Mesendoderm (in vitro differentiated cells): ENCODE measurements around the gene ATP5F1E.

ENCODE experiments used
- DNase-seq: peaks from one replicate; pipeline ENCODE4 v3.0.0; 2013
- H2AK5ac ChIP-seq: 2 replicates; pipeline ENCODE4 v1.6.1; 2013; ENCODE audit warnings: low read length, inconsistent platforms
- H2BK120ac ChIP-seq: 2 replicates; pipeline ENCODE4 v1.6.1; 2013; ENCODE audit warnings: low read depth, mild to moderate bottlenecking, low read length, moderate library complexity, mixed read lengths
- H2BK15ac ChIP-seq: replicated peaks from 2 replicates; pipeline ENCODE4 v1.6.1; 2013; ENCODE audit warnings: low read depth, mild to moderate bottlenecking, moderate library complexity
- H2BK5ac ChIP-seq: 2 replicates; pipeline ENCODE4 v1.6.1; 2013; ENCODE audit warnings: low read length, inconsistent platforms
- H3K18ac ChIP-seq: 2 replicates; pipeline ENCODE4 v1.6.1; 2013; ENCODE audit warnings: mild to moderate bottlenecking, low read length, mixed read lengths
- H3K23ac ChIP-seq: one replicate; pipeline ENCODE4 v1.6.1; 2013; ENCODE audit warnings: low read length
- H3K27ac ChIP-seq: 2 replicates; pipeline ENCODE4 v1.5.1; 2013; ENCODE audit warnings: low read depth, mild to moderate bottlenecking, inconsistent platforms, low read length, moderate library complexity
- H3K27me3 ChIP-seq: 2 replicates; pipeline ENCODE4 v1.6.1; 2013; ENCODE audit warnings: low read length, control low read depth, mild to moderate bottlenecking, inconsistent platforms; ENCODE audit not compliant: insufficient read depth, poor library complexity
- H3K36me3 ChIP-seq: 2 replicates; pipeline ENCODE4 v1.6.1; 2013; ENCODE audit warnings: low read length, inconsistent platforms; ENCODE audit not compliant: control insufficient read depth, insufficient read depth
- H3K4ac ChIP-seq: one replicate; pipeline ENCODE4 v1.6.1; 2013; ENCODE audit warnings: low read depth, mild to moderate bottlenecking, low read length, moderate library complexity
- H3K4me1 ChIP-seq: 2 replicates; pipeline ENCODE4 v1.6.1; 2013; ENCODE audit warnings: low read depth, low read length, inconsistent platforms; ENCODE audit not compliant: control insufficient read depth
- H3K4me2 ChIP-seq: 2 replicates; pipeline ENCODE4 v1.6.1; 2013; ENCODE audit warnings: low read length
- H3K4me3 ChIP-seq: 2 replicates; pipeline ENCODE4 v1.5.1; 2013; ENCODE audit warnings: mild to moderate bottlenecking, low read length
- H3K56ac ChIP-seq: one replicate; pipeline ENCODE4 v1.6.1; 2013; ENCODE audit warnings: low read length
- H3K79me1 ChIP-seq: 2 replicates; pipeline ENCODE4 v1.6.1; 2013; ENCODE audit warnings: low read length, inconsistent platforms
- H3K79me2 ChIP-seq: 2 replicates; pipeline ENCODE4 v1.6.1; 2013; ENCODE audit warnings: mild to moderate bottlenecking, low read length; ENCODE audit not compliant: control insufficient read depth, insufficient read depth
- H3K9ac ChIP-seq: 2 replicates; pipeline ENCODE4 v1.6.1; 2013; ENCODE audit warnings: low read length, inconsistent platforms
- H4K5ac ChIP-seq: one replicate; pipeline ENCODE4 v1.6.1; 2013; ENCODE audit warnings: low read length
- H4K8ac ChIP-seq: one replicate; pipeline ENCODE4 v1.6.1; 2013; ENCODE audit warnings: low read depth, mild to moderate bottlenecking, control low read depth, low read length, moderate library complexity
- WGBS: extraction: QIAGEN DNeasy Blood & Tissue Kit; methylation state at CpG from one replicate; pipeline ENCODE4 v1.1.7; 2013; ENCODE audit warnings: low lambda C conversion rate, missing lambda C conversion rate; ENCODE audit not compliant: insufficient coverage; ENCODE audit errors: extremely low coverage; 5-methylcytosine and 5-hydroxymethylcytosine counted together

The ATP5F1E gene

DNA sequence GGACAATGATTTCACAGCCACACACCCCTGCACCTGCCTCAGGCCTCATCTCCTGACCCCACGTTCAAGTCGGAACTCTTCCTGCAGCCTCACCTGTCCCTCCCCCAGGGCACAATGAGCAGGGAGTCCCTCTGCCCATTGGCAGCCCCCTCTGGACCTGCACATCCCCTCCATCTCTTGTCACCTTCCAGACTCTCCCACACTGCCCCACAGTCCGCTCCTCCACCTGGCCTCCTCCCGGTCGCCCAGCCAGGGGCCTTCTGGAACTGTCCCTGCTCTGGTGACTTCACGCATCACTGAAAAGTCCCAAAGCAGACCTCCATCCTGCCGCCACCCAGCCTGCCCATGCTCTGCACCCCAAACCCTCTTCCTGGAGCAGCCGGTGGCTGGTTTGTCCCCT is 29.7 kb downstream of the ATP5F1E start:
- no peak overlapping the region for H3K23ac ChIP-seq
- DNase-seq, result no peak
- H4K8ac ChIP-seq, result no peak overlapping the region
- H3K36me3 ChIP-seq, result no peaks in the 10 kb centered on the region
- no CpG with 5 or more reads among the region's 8 CpGs for WGBS
- no peak overlapping the region for H2BK15ac ChIP-seq
- H3K4me2 ChIP-seq, result no peak overlapping the region
- no peaks in the 10 kb centered on the region for H3K27me3 ChIP-seq
- H3K79me2 ChIP-seq, result no peaks in the 10 kb centered on the region
- no peak overlapping the region for H3K4me3 ChIP-seq
- H3K79me1 ChIP-seq, result peaks cover 5% of the 10 kb centered on the region
- no peaks in the 10 kb centered on the region for H3K4me1 ChIP-seq
- no peak overlapping the region for H2AK5ac ChIP-seq
- H3K56ac ChIP-seq, result no peak overlapping the region
- H3K18ac ChIP-seq, result no peak overlapping the region
- no peak overlapping the region for H2BK120ac ChIP-seq
- no peak overlapping the region for H4K5ac ChIP-seq
- H3K9ac ChIP-seq, result no peak overlapping the region
- H3K4ac ChIP-seq, result no peak overlapping the region
- H3K27ac ChIP-seq, result no peak overlapping the region
- no peak overlapping the region for H2BK5ac ChIP-seq

DNA sequence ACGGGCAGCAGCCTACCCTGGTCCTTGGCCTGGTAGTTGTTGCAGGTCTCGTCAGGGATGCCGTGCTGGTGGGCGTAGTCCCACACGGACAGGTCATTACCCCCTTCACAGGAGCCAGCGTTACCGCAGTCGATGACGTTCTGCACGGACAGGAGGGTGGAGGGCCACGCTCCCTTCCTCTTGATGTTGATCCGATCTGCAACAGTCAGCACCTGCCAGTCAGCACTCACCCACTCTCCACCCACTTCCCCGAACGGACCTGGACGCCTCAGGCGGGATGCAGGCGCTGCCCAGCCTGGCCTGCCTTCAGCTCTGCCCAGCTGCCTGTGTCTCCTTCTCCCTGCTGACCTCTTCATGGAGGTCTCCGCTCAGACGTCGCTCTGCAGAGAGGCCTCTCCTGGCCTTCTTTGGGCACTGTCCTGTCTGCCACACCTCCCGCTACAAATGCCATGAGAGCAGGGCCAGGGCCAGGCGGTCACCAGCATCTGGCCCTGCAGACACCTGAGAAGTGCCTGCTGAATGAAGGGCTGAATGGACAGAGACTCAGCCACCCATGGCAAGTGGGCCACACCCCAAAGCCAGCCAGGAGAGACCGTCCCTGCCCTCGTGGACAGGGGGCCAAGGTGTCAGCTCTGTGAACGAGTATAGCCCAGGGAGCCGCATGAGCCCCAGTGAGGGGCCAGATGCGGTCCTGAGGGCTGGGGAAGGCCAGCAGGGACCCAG is 30.5 kb downstream of the ATP5F1E start:
- Histone ChIP-seq H3K27ac (no peak overlapping the region), H2BK5ac (no peak overlapping the region), H3K18ac (no peak overlapping the region), H3K4me2 (no peak overlapping the region), H2AK5ac (no peak overlapping the region), H3K4me1 (no peaks in the 10 kb centered on the region), H3K23ac (no peak overlapping the region), H2BK120ac (no peak overlapping the region), H3K4me3 (no peak overlapping the region), H3K79me1 (peaks cover 5% of the 10 kb centered on the region), H3K9ac (no peak overlapping the region), H4K5ac (no peak overlapping the region), H3K56ac (no peak overlapping the region), H3K27me3 (no peaks in the 10 kb centered on the region), H2BK15ac (no peak overlapping the region), H3K4ac (no peak overlapping the region), H3K79me2 (no peaks in the 10 kb centered on the region), H4K8ac (no peak overlapping the region), H3K36me3 (no peaks in the 10 kb centered on the region)
- WGBS, result no CpG with 5 or more reads among the region's 27 CpGs
- no peak for DNase-seq

DNA sequence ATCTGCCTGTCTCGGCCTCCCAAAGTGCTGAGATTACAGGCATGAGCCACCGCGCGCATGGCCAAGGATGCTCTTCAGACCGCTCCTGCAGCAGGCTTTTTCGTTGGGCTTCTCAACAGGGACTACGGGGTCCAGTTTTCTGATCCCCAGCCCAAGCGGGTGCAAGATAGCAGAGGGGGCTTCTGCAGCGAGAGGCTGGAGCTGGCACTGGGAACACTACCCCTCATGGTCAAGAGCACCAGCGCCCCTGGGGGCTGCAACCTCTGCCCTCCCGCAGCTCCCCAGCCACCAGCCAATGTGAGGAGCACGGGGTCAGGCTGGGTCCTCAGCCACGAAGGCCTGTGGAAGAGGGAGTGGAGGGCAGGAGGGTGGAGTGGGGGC is 31.1 kb downstream of the ATP5F1E start:
- H3K23ac ChIP-seq, result no peak overlapping the region
- no peak overlapping the region for H3K4ac ChIP-seq
- peaks cover 1% of the 10 kb centered on the region for H3K36me3 ChIP-seq
- H3K4me2 ChIP-seq, result no peak overlapping the region
- H3K79me2 ChIP-seq, result no peaks in the 10 kb centered on the region
- H4K8ac ChIP-seq, result no peak overlapping the region
- no peak overlapping the region for H3K56ac ChIP-seq
- H3K27me3 ChIP-seq, result no peaks in the 10 kb centered on the region
- H3K9ac ChIP-seq, result no peak overlapping the region
- peaks cover 2% of the 10 kb centered on the region for H3K79me1 ChIP-seq
- no peak overlapping the region for H2BK120ac ChIP-seq
- DNase-seq, result no peak
- WGBS, result no CpG with 5 or more reads among the region's 13 CpGs
- H2AK5ac ChIP-seq, result no peak overlapping the region
- no peak overlapping the region for H3K18ac ChIP-seq
- no peak overlapping the region for H3K27ac ChIP-seq
- H3K4me1 ChIP-seq, result no peaks in the 10 kb centered on the region
- H4K5ac ChIP-seq, result no peak overlapping the region
- H2BK15ac ChIP-seq, result no peak overlapping the region
- no peak overlapping the region for H3K4me3 ChIP-seq
- no peak overlapping the region for H2BK5ac ChIP-seq

DNA sequence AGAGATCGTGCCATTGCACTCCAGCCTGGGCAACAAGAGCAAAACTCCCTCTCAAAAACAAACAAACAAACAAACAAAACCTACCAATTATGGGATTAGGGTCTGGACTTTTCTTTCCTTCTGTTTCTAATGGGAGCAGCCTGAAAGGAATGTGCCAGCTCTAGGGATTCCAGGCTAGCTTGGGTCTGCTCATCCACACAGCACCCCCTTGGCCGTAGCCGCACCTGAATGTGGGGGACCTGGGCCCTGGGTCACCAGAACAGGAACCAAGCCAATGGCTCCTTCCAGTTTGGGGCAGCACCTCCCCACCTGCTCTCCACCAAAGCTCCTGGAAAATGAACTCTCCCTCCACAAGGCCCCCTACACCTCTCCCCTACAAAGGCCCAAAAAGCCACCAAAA is 31.8 kb downstream of the ATP5F1E start:
- Histone ChIP-seq H2BK15ac (no peak overlapping the region), H3K4ac (no peak overlapping the region), H3K4me1 (no peaks in the 10 kb centered on the region), H4K5ac (no peak overlapping the region), H3K23ac (no peak overlapping the region), H3K4me3 (no peak overlapping the region), H3K4me2 (no peak overlapping the region), H3K79me2 (no peaks in the 10 kb centered on the region), H2BK5ac (no peak overlapping the region), H3K36me3 (peaks cover 3% of the 10 kb centered on the region), H3K18ac (no peak overlapping the region), H2BK120ac (no peak overlapping the region), H3K56ac (no peak overlapping the region), H3K9ac (no peak overlapping the region), H3K79me1 (peaks cover 1% of the 10 kb centered on the region), H2AK5ac (no peak overlapping the region), H3K27me3 (no peaks in the 10 kb centered on the region), H3K27ac (no peak overlapping the region), H4K8ac (no peak overlapping the region)
- no peak for DNase-seq
- WGBS, result no CpG with 5 or more reads among the region's 3 CpGs

DNA sequence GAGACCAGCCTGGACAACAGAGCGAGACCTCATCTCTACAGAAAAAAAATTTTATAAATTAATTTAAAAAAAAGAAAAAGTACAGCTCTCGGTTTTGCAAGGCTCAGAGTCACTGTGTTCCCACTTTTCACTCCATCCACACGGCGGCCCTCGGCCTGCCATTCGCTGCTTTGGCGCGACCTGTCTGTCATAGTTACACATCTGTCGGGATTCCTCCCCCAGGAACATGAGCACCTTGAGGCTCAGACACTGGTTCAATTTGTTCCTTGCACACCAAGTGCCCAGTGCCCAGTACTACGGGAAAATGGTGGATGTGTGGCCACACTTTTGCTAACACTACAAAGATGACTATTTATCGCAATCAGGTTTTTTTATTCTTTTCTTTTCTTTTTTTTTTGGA is 33.5 kb downstream of the ATP5F1E start:
- Histone ChIP-seq H3K23ac (no peak overlapping the region), H3K4me3 (no peak overlapping the region), H3K36me3 (peaks cover 7% of the 10 kb centered on the region), H3K18ac (no peak overlapping the region), H3K27ac (no peak overlapping the region), H3K79me2 (no peaks in the 10 kb centered on the region), H2BK120ac (no peak overlapping the region), H2BK5ac (no peak overlapping the region), H2AK5ac (no peak overlapping the region), H3K4me1 (no peaks in the 10 kb centered on the region), H3K4ac (no peak overlapping the region), H2BK15ac (no peak overlapping the region), H3K79me1 (no peaks in the 10 kb centered on the region), H3K4me2 (no peak overlapping the region), H4K5ac (no peak overlapping the region), H3K27me3 (no peaks in the 10 kb centered on the region), H4K8ac (no peak overlapping the region), H3K56ac (no peak overlapping the region), H3K9ac (no peak overlapping the region)
- DNase-seq, result no peak
- no CpG with 5 or more reads among the region's 11 CpGs for WGBS

DNA sequence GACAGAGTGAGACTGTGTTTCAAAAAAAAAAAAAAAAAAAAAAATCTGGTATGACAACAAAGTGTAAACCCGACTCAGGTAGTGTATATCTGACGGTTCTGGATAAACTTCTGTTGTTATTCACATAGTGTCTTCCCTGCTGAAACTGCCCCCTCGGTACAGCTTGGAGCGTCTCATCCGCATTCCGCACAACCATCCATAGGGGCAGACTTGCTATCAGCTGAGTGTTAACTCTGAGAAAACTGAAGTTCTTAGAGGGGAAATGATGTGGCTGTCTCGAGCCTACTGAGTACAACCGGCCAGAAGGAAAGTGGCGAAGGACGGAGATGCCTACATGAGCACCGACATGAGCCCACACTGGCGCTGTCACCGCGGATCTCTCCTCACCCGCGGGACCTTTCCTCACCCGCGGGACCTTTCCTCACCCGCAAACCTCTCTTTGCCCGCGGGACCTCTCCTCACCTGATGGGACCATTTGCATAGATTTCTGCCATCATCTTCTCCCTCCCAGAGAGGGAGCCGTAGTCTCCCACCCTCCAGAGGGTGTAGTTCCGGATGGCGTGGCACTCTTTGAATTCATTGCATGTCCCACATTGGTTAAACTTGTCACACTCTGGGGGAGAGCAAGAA is 34.9 kb downstream of the ATP5F1E start:
- Histone ChIP-seq H3K4me1 (no peaks in the 10 kb centered on the region), H3K4me2 (no peak overlapping the region), H3K9ac (no peak overlapping the region), H2AK5ac (no peak overlapping the region), H3K23ac (no peak overlapping the region), H3K27me3 (no peaks in the 10 kb centered on the region), H4K8ac (no peak overlapping the region), H3K4me3 (no peak overlapping the region), H3K27ac (no peak overlapping the region), H3K56ac (no peak overlapping the region), H2BK5ac (no peak overlapping the region), H2BK120ac (no peak overlapping the region), H3K79me2 (no peaks in the 10 kb centered on the region), H3K36me3 (peaks cover 15% of the 10 kb centered on the region), H3K79me1 (no peaks in the 10 kb centered on the region), H3K18ac (no peak overlapping the region), H2BK15ac (no peak overlapping the region), H4K5ac (no peak overlapping the region), H3K4ac (no peak overlapping the region)
- WGBS, result no CpG with 5 or more reads among the region's 24 CpGs
- no peak for DNase-seq
